ENCODE measurements around the gene HIC1. TPM values are rescaled to one million over a fixed set of nuclear protein-coding genes. Genes with fewer than 3 reads are reported as not detected.

Gene HIC1
- polyA plus RNA-seq, 3 donors, result 12.9 to 31.1 (median 24.1) TPM

GRCh38 chr17:2071455-2072281 is 16.8 kb downstream of the HIC1 start:
- no peak for DNase-seq

DNA sequence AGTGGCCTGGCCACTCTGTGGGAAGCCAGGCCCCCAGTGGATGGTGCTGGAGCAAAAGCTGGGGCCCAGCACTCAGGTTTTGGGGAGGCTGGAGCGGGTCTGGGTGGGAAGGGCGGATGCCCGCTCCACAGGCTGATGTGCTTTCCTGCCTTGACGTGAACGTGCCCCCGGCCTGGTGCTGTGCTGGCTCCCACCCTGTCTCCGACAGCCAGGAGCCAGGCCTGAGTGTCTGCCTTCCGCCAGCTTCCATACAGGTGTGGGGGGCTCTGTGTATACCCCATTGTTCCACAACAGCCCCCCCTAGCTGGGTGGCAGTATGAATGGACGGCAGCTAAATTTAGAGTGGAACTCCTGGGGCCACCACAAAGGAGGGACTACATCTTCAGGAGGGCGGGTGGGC is 20.0 kb downstream of the HIC1 start:
- DNase-seq, result no peak

GRCh38 chr17:2075336-2076086 is 20.6 kb downstream of the HIC1 start:
- DNase-seq, result no peak

GRCh38 chr17:2076087-2076984 is 21.4 kb downstream of the HIC1 start:
- no peak for DNase-seq

GRCh38 chr17:2077040-2077439 is 22.1 kb downstream of the HIC1 start:
- no peak for DNase-seq

- no peak for DNase-seq
Measured at GRCh38 chr17:2081564-2081963, 26.7 kb downstream of the HIC1 start.

- no peak for DNase-seq
Measured at GRCh38 chr17:2082003-2082781, 27.3 kb downstream of the HIC1 start.

DNA sequence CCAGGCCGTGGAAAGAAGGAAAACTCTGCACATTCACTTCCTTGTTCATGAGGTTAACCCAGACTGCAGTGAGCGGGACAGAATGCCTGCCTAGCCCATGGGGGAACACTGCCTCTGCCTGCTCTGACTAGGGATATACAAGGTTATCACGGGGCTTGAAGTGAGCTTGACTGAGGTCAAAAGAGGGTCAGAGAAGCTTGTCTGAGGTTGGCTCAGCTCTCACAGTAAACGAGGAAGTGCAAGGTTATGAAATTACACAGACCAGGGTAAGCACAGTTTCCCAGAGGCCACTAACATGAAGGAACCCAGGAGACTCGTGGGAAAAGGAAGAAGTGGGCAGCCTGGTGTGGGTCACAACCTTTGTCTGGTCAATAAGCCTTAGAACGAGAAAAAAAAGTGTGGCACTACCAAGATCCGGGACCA is 28.7 kb downstream of the HIC1 start:
- DNase-seq, result no peak

DNA sequence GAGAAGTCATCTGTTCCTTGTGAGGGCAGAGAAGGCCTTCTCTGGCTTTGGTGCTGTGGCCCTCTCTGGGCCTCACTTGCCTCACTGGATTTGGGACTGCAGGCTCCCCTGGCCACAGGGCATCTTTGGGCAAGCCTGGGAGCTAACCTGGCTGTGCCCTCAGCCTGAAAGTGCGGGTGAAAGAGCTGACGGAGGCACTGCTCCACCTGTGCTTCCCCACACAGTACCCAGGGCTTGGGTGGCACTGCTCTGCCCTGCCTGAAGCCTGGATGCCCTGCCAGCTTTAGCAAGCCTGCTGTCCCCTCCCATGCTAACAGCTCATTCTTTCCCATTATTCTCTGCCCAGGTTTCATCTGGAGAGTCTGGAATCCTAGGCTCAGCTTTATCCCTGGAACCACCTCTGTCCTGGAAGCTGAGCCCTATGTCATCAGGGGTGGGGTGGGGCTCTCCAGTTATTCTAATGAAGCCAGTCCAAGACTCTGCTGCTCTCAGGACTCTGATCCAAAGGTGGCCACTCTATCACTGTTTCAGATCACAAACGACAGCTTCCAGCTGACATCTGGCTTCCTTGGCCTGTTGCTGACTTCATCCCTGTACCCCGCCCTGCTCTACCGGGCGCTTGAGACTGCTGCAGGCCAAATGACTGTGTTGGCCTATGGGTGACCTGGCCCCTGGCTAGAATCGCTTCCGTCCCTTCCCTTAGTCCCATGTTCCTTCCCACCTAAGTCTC is 29.3 kb downstream of the HIC1 start:
- DNase-seq, result no peak

DNA sequence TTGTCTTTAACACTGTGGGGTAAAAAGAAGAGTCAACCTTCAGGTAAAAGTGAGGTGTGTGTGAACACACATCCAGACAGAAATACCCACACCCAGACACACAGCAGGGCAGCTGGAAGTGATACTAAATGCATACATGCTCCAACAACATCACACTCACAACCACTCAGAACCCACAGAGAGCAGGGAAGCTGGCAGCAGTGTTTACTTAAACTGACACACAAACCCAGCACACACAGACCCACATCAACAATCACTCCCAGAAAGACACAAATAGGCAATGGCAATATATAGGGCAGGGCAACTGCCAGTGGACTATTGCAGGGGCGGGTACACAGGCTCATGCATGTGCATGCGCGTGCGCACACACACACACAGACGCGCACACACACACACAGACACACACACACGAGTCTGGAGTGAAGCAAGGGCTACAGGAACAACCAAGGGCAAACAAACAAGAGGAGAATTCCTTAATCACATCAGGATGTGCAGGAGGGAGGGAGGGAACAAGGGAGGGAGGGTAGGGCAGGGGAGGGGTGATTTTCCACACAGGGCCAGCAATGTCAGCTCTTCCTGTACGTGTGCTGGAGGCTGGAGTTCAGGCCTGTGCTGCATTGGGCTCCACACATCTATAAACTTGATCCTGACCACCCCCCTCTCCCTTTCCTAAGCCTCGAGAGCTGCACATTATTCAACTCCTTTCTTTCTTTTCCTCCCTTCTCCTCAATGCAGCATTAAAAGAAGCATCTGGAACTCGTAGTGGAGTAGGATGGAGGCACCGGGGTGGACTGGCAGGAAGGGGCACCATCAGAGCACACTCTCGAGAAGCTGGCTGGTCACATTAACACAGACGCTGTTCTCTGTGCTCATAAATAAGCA is 30.1 kb downstream of the HIC1 start:
- peak; percentile 75 for DNase-seq

GRCh38 chr17:2085648-2085949 is 30.7 kb downstream of the HIC1 start:
- DNase-seq, result no peak

GRCh38 chr17:2086306-2086705 is 31.4 kb downstream of the HIC1 start:
- DNase-seq, result no peak

DNA sequence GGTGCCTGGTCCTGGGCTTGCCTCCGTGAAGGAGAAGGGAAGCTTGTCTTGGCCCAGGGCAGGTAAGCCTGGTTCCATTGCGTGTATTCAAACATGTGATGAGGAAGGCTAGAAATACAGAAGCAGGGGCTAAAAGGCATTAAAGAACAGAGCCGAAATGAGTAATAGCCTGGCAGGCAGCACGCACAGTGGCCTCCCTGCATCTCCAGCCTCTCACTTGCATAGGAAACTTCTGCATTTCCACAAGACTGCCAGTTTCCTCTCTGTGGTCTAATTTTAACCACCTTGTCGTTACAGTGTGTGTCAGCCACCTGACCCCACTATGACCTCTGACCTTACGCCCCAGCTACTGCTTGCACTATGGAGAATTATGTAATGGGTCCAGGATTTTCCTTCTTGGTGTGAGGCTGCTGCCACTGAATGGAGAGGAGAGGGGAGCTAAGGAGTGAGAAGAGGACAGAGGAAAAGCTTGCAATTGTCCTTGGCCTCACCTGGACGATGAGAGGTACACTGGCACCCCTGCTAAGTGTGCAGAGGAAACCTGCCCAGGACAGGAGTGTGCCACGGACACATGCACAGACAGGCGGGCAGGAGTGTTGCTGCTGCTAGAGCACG is 32.8 kb downstream of the HIC1 start:
- no peak for DNase-seq

DNA sequence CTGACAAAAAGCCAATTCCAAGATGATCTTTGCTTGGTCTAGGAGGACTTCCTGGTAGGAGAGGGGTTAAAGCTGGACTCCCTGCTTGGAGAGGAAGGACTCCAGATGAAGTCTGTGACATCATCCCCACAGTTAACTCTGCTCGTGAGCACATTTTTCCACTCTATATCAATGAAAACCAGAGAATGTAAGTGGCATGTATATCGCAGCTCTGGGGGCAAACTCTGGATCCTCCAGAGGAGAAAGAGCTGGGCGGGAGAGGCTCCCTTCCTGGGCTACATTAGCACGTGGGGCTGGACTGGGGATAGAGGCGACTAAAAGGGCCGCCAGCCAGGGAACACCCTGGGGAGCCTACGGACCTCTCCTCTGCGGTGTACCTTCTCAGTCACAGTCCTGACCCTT is 34.1 kb downstream of the HIC1 start:
- no peak for DNase-seq

DNA sequence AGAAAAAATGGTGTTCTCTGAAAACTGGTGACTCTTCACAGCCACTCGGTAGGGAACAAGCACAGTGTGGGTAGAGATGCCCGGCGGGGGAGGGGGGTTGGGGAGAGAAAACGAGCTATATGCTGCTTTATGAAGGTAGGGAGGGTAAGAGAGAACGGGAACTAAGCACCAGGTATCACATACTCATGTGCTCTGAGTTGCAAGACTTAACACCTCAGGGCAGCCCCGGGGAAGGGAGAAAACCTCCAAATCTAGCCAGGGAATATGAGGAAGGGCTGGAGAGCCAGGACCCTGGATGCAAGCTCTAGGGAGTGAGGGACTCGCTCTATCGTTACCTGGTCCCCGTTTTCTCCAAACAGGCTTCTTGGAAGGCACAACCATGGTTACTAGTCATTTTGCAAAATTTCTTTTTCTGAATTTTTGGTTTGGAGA is 35.3 kb downstream of the HIC1 start:
- no peak for DNase-seq

DNA sequence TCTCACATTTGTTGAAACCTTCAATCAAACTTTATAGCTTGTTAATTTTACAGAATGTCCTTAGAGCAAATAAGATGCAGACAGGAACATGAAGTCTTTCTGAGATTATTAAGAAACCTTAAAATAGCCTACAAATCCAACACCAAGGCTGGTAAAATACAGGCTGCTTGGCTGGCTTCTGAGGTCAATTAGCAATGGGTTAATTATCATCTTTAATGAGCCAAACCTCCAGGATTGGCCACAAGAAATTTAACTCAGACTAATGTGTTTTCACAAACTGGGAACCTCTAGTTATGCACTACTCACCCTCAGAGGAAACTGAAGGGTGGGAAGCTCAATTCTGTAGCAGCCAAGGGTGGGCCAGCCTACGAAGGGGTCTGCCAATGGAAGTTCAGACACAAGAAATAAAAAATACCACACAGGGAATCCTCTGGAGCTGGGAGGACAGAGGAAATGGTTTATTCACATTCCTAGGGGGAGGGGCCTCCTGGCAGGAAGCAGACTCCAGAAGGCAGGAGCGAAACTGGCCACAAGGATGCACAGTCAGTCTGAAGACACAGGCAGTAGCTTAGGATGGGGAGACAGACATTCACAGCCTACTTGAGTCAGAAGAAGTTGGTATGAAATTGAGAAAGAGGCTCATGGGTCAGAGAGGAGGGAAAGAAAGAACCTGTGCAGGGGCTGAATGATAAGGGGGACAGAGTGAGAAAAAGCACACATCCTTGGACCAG is 36.1 kb downstream of the HIC1 start:
- no peak for DNase-seq

GRCh38 chr17:2092253-2092652 is 37.4 kb downstream of the HIC1 start:
- no peak for DNase-seq

DNA sequence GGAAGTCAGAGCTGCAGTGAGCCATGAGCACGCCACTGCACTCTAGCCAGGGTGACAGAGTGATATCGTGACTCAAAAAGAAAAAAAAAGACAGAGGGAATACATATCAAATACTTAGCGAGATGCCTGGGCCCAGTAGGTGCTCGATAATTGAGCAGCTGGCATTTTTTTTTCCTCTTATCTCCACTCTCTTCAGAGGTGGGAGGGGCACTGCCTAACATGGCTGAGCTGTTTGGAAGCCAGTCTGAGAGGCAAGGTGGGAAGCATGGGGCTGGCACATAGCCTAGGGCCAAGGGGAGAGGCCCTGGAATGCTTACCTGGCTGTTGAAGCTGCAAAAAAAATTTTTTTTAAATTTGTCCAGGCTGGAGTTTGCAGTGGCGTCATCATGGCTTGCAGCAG is 38.4 kb downstream of the HIC1 start:
- DNase-seq, result no peak
